ENCODE measurements around the gene RAB39A. TPM values are rescaled to one million over a fixed set of nuclear protein-coding genes. Genes with fewer than 3 reads are reported as not detected.

RAB39A gene
- total and polyA plus RNA-seq, 9 of the 15 experiments (the other 6 are each of a cell fraction or from before 2014, with no cell fraction given) = not detected

- no peak for FAIRE-seq
- WGBS (ENCODE audit: insufficient coverage, low coverage, missing lambda C conversion rate) = 9% methylated on average over 7 of the region's 7 CpGs
- Histone ChIP-seq H3K9ac (ENCODE audit: insufficient read depth in 1 of 2, low read depth in 2 of 2, low read length in 2 of 2) (no peak overlapping the region), H3K27me3 (ENCODE audit: control insufficient read depth in 2 of 2, insufficient read depth in 2 of 2, low read length in 2 of 2) (peaks cover 4 to 28% of the 10 kb centered on the region in 2 experiments; a peak in 3 of 5 replicates), H3K79me2 (ENCODE audit: control insufficient read depth, insufficient read depth, low read length) (no peaks in the 10 kb centered on the region), H3K36me3 (ENCODE audit: control insufficient read depth, insufficient read depth, low read length) (no peaks in the 10 kb centered on the region), H2AFZ (ENCODE audit: low read depth, low read length) (no peak overlapping the region), H3K27ac (ENCODE audit: extremely low read depth, low read depth, low read length) (no peak overlapping the region), H4K20me1 (replicated peaks; ENCODE audit: control insufficient read depth, insufficient read depth, low read length) (peaks cover 5% of the 10 kb centered on the region; the same call in 1 of the 2 replicates), H3K4me1 (replicated peaks in 1 of 2; ENCODE audit: control insufficient read depth in 2 of 2, insufficient read depth in 2 of 2, low read length in 2 of 2) (peaks cover 0 to 9% of the 10 kb centered on the region in 2 experiments; a peak in 2 of 5 replicates), H3K9me1 (ENCODE audit: control insufficient read depth, insufficient read depth, low read length) (no peaks in the 10 kb centered on the region), H3K4me2 (ENCODE audit: insufficient read depth, low read length) (no peak overlapping the region), H3K4me3 (no peak overlapping the region), H3K9me3 (replicated peaks; ENCODE audit: control insufficient read depth, insufficient read depth, low read depth, low read length) (no peaks in the 10 kb centered on the region)
- no peak for DNase-seq (ENCODE audit: extremely low read depth in 1 of 4, low spot score in 3 of 4)
- CTCF ChIA-PET (ENCODE audit: low intra/inter-chr PET ratio) = no interaction called here
- no TSS peak for BruUV-seq (replicated peaks)
- intact Hi-C loops (cut with micrococcal nuclease) (no loop called here), in situ Hi-C loops (cut with MboI) (no loop called here)
- POLR2A ChIA-PET = interaction anchor here (0.6 to 0.7 kb wide), 2 partner anchors 76 to 79 kb away, joined by 3 read pairs; no protein-coding TSS in a partner anchor
- no peak for ATAC-seq
- no peak for TF ChIP-seq KAT7 (CRISPR knock-in tag; IDR thresholded peaks at IDR 0.05; ENCODE audit: borderline replicate concordance)
- TF ChIP-seq, protein P1, sequence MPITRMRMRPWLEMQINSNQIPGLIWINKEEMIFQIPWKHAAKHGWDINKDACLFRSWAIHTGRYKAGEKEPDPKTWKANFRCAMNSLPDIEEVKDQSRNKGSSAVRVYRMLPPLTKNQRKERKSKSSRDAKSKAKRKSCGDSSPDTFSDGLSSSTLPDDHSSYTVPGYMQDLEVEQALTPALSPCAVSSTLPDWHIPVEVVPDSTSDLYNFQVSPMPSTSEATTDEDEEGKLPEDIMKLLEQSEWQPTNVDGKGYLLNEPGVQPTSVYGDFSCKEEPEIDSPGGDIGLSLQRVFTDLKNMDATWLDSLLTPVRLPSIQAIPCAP (CRISPR knock-in tag; IDR thresholded peaks at IDR 0.05; ENCODE audit: borderline replicate concordance) = no peak
- TF ChIP-seq ZNF431 (CRISPR knock-in tag; IDR thresholded peaks at IDR 0.05) = no peak
- TF ChIP-seq PCBP2 (IDR thresholded peaks at IDR 0.05; ENCODE audit: low read depth, low read length, poor library complexity, severe bottlenecking) = no peak
- TF ChIP-seq TEAD4 (IDR thresholded peaks at IDR 0.05; ENCODE audit: low read length) = no peak
- TF ChIP-seq TEAD4 (CRISPR knock-in tag; IDR thresholded peaks at IDR 0.05; ENCODE audit: borderline replicate concordance) = no peak
- no peak for TF ChIP-seq ZNF561 (CRISPR knock-in tag; conservative IDR thresholded peaks at IDR 0.05)
- TF ChIP-seq ZNF253 (CRISPR knock-in tag; conservative IDR thresholded peaks at IDR 0.05) = no peak
- TF ChIP-seq POLR2G (IDR thresholded peaks at IDR 0.05; ENCODE audit: low read depth, low read length) = no peak
- no peak for TF ChIP-seq TFAM (CRISPR knock-in tag; conservative IDR thresholded peaks at IDR 0.05)
- no peak for TF ChIP-seq ID3 (CRISPR knock-in tag; IDR thresholded peaks at IDR 0.05)
- TF ChIP-seq ID3 (tag; IDR thresholded peaks at IDR 0.05) = no peak
- no peak for TF ChIP-seq U2AF1 (optimal IDR thresholded peaks at IDR 0.05; ENCODE audit: low read depth, low read length)
- no peak for TF ChIP-seq ZFP91 (CRISPR knock-in tag; IDR thresholded peaks at IDR 0.05)
- TF ChIP-seq KLF16 (IDR thresholded peaks at IDR 0.05) = no peak
- no peak for TF ChIP-seq SP2 (IDR thresholded peaks at IDR 0.05; ENCODE audit: extremely low read depth, low read depth, low read length, poor library complexity, severe bottlenecking)
- no peak for TF ChIP-seq CTCF (IDR thresholded peaks at IDR 0.05 in 2 of 3, conservative IDR thresholded peaks at IDR 0.05 in 1 of 3; ENCODE audit: insufficient read depth in 2 of 3, low read depth in 1 of 3, low read length in 3 of 3)
These were observed 3.0 kb downstream of the RAB39A start for GRCh38 chr11:107931206-107931605.
